ENCODE results near the gene ZNF516.

- no peak for TF ChIP-seq CTCF (IDR thresholded peaks at IDR 0.05; ENCODE audit: low read depth, low read length, poor library complexity, severe bottlenecking)
- no peak for TF ChIP-seq EZH2phosphoT487 (IDR thresholded peaks at IDR 0.05; ENCODE audit: borderline replicate concordance, low read length)
Observed at GRCh38 chr18:76370686-76371085, 124.4 kb downstream of the ZNF516 start.

Data from DOHH2 (cell line).